GM21447 (cell line): Measurements from ENCODE around the gene PIMREG.

Experiments
- ATAC-seq: cut with Tn5 transposase; IDR thresholded peaks from one replicate; pipeline ENCODE4 v1.9.1; 2021; ENCODE audit not compliant: unreplicated experiment

Gene PIMREG

DNA sequence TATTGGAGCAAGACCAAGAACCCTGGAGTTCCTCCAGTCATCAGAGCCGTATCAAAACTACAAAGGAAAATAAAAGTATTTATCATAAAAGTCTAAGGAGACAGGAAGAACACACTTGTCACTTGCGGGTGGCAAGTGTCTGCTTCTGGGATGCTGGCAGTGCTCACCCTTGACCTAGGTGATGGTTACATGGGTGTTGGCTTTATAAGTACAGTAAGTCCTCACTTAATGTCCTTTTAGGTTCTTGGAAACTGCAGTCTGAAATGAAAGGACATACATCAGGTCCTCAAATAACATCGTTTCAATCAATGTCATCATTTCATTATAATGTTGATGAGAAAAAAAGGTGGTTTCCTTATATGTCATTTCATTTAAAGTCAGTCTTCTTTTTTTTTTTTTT is 6.3 kb upstream of the PIMREG start:
- no peak for ATAC-seq

GRCh38 chr17:6439951-6440350 is 4.3 kb upstream of the PIMREG start:
- ATAC-seq, result no peak

DNA sequence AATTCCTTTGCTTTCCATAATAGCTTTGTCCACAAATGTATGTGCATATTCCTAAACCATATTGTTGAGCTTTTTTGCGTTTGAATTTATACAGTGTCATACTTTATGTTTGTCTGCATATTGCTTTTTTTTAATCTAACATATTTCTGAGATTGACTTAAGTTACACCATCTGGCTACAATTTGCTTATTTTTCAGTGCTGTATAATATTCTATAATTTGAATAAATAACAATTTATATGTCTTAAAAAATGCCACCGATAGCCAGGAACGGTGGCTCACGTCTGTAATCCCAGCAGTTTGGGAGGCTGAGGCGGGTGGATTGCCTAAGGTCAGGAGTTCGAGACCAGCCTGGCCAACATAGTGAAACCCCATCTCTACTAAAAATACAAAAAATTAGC is 1.5 kb upstream of the PIMREG start:
- no peak for ATAC-seq

DNA sequence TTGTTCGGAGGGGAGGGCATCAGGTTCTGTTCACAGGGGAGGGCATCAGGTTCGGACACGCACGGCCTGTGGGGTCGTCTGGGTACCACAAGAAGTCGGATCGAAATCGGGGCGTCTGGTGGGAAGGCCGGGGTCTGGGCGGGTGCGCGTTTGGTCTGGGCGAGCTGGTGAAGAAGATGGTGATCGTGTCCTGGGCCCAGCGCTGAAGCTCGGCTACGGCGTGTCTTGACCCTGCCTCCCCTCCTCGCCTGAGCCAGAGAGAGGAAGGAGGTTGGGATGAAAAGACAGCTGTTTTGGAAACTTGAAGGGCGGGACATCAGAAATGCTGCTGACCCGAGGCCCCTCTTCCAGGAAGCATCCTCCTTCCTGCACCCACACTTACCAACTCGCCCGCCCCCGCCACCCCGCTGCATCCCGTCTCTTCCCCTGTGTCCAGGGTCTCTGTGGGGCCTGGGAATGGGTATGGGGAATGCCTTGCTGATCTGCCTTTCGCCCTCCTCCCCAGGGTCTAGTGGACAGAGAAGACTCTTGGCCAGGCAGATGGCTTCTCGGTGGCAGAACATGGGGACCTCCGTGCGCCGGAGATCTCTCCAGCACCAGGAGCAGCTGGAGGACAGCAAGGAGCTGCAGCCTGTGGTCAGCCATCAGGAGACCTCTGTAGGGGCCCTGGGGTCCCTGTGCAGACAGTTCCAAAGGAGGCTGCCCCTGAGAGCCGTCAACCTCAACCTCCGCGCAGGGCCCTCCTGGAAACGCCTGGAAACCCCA is 498 bp downstream of the PIMREG start:
- ATAC-seq, result no peak

DNA sequence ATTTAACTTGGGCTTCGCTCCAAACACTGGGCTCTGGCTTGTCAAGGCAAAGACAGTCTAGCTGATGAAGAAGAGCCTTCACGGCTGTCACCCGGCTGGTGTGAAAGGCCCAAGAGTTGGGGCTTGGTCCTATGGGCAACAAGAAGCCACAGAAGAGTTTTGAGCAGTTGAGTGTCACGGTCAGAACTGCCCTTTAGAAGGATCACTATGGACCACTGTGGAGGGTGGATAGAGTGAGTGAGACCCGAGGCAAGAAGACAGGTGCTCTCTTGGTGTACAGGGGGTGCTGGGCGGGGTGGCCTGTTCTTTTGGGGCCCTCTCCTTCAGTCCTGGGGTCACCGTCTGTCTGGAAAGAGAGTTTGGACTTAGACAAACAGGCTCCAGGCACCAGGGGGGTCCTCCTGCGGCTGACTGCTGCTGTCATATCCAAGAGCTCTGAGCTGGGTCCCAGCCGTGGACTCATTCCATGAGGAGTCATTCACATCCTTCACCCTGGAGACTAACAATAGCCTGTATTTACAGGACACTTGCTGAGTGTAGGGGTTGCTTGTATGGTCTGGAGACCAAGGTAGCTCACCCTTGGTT is 2.4 kb downstream of the PIMREG start:
- no peak for ATAC-seq

DNA sequence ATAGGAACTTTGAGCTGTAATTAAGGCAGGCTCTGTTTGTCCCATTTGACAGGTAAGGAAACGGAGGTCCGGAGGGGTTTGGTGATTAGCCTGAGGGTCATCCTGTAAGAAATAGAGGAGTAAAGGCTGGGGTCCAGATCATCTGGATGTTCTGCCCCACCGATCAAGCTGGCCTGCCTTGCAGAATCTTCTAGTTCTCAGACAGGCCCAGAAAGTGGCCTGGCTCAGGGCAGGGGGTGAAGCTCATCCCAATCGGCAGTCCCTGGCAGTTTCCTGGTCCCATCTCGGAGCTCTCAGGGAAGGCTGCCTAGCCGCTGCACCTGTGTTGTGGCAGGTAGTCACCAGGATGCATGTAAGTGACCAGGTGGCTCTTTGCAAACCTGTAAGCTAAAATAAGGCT is 4.2 kb downstream of the PIMREG start:
- no peak for ATAC-seq

GRCh38 chr17:6449307-6449706 is 5.1 kb downstream of the PIMREG start:
- no peak for ATAC-seq

DNA sequence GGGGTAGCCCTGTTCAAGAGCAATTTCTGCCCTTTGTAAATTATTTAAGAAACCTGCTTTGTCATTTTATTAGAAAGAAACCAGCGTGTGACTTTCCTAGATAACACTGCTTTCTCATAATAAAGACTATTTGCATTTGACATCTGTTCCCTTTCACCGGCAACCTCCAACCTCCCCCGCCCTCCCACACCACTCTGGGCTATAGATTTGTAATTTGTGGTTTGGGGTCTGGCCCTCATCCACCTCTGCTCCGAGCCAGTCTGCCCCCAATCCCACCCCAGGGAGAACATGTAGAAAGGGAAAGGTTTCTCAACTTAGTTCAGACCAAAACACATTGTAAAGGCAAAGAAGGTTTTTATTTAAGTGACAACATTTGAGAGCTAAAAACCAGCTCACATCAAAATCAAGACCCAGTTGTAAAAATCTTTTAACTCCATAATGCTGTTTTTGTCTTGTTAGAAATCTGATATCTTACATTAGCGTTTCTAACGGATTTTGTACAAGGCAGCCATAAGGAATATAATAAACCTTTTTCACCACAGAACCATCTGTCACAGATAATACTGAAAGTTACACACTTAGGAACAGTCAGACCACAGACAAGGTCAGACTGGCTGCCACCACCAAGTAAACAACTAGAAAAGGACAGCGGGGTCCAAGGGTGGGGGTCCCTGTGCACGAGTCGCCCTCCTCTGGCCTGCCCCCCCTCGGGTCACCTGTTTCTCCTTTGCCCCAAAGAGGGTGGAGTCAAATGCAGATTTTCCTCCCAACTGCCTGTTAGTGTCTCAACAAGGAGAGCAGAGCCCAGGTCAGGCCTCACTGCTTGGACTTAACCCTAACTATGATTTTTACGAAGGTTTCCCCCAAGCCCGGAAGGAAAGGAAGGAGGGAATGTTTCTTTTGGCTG is 6.9 kb downstream of the PIMREG start:
- ATAC-seq, result no peak

GRCh38 chr17:6452471-6453266 is 8.4 kb downstream of the PIMREG start:
- no peak for ATAC-seq

DNA sequence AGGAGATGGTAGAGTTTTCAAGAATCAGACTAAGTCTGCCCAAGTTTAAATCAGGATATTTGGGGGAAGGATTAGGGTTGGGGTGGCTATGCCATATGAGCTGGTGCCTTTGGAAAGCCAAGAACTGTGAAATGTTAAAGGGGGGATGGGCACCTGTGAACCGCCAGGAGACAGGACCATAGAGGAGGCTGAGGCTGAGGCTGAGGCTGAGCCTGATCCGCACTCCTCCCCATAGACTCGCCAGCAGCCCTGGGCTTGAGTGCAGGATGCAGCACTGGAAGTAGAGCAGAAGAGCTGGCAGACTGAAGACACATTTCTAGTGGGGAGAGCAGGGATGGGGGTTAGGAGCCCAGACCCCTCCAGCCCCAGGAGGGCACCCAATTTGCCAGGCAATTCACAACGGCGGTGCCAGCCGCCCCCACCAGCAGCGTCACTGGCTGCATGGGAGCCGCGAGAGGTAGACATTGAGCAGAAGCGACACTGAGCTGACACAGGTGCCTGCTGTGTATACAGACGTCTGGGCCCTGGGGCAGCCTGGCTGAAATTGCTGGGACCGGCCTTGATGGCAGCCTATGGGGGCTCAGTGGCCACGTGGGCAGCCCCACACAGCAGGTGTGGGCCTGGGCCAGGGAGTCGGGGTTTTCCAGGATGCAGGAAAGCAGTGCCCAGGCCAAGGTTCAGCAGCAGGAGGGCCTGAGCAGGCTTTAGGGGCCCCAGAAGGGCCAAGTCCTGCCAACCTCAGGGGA is 9.2 kb downstream of the PIMREG start:
- ATAC-seq, result no peak

- no peak for ATAC-seq
Observed at GRCh38 chr17:6454495-6455320, 10.5 kb downstream of the PIMREG start.

GRCh38 chr17:6455321-6455705 is 11.1 kb downstream of the PIMREG start:
- ATAC-seq, result no peak

GRCh38 chr17:6456321-6456720 is 12.1 kb downstream of the PIMREG start:
- ATAC-seq, result no peak

- no peak for ATAC-seq
Observed at GRCh38 chr17:6456914-6457687, 12.8 kb downstream of the PIMREG start.

DNA sequence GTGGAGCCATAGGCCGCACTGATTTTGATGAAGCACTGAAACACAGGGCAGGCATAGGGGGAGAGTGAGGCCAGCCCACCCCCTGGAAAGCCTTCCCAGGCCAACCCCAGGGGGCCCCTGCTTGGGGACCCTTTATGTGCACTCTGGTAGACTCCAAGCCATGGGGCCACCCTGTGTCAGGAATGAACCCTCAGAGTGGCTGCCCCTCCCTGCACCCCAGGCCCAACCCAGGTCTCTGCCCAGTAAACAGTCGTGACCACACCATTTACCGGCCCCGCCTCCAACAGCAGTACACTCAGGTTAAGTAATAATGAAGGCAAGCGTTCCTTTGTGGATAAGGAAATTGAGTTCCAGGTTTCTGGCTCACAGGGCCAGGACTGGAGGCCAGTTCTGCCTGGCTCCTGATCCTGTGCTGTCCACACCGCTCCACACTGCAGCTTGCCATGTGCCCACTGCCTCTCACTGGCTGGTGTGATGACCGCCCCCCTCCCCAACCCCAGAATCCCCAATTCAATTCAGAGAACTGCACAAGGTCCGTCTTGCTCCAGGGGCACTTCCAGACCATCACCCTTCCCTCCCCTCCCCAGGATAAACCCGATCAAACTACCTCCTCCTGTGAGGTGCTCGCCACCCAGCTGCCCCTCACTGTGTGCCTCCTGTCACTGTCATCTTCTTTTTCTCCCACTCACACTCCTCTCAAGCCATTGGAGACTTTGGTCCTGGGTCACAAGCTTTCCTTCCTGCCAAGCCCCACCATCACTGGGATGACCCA is 13.6 kb downstream of the PIMREG start:
- no peak for ATAC-seq

DNA sequence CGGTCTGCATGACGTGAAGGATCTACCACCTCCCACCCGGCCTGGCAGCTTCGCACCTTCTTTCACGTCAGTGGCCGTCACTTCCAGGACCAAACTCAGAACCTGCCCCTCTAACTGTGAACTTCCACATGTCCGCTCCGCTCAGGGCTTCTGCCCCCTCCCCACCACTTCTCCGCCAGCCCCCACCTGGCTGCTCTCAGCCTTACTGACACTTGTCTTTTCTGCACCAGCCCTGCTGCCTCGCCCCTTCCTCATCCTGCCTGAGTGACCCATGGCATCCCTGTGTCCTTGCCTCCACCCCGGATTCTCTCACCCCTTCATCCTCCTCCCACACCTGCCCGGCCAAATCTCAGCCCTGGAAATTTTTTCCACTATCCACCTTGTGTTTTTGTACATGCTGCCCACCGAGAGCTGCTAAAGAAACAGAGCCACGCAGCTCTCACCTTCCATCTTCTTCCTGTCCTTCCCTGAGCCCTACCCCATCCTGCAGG is 14.2 kb downstream of the PIMREG start:
- ATAC-seq, result no peak

DNA sequence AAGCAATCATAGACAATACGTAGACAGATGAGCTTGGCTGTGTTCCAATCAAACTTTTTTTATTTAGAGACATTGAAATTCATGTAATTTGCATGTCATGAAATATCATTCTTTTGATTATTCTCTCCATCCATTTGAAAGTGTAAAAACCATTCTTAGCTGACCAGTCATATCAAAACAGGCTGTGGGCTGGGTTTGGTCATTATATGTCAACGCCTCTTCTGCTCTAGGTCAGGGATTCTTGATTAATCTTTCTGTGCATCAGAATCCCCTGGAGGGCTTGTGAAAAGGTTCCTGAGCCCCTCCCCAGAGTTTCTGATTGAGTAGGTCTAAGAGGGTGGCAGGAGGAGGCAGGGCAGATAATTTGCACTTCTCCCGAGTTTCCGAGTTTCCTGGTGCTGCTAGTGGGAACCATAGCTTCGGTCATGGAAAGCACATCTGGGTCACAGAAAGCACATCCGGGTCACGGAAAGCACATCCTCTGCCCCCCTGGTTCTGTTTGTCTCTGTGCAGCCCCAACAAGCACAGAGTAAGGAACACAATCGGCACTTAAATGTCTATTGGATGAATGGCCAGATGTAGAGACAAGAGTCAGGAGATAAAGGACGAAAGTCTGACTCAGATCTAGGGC is 16.4 kb downstream of the PIMREG start:
- ATAC-seq, result no peak
